ENCODE data around the gene BMPR1A.

Gene BMPR1A

DNA sequence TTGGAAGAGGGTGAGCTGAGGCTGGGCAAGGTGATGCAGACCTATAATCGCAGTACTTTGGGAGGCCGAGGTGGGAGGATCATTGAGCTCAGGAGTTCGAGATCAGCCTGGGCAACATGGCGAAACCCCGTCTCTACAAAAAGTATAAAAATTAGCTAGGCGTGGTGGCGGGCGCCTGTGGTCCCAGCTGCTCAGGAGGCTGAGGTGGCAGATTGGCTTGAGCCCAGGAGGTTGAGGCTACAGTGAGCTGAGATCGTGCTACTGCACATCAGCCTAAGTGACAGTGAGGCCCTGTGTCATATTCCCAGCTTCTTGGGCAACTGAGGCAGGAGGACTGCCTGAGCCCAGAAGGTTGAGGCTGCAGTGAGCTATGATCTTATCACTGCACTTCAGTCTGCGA lies 13.6 kb downstream of the BMPR1A start:
- in situ Hi-C loops (cut with MboI; ENCODE audit: low sequenced_read_pairs, unreplicated experiment), result no loop called here
- TF ChIP-seq, protein P1, sequence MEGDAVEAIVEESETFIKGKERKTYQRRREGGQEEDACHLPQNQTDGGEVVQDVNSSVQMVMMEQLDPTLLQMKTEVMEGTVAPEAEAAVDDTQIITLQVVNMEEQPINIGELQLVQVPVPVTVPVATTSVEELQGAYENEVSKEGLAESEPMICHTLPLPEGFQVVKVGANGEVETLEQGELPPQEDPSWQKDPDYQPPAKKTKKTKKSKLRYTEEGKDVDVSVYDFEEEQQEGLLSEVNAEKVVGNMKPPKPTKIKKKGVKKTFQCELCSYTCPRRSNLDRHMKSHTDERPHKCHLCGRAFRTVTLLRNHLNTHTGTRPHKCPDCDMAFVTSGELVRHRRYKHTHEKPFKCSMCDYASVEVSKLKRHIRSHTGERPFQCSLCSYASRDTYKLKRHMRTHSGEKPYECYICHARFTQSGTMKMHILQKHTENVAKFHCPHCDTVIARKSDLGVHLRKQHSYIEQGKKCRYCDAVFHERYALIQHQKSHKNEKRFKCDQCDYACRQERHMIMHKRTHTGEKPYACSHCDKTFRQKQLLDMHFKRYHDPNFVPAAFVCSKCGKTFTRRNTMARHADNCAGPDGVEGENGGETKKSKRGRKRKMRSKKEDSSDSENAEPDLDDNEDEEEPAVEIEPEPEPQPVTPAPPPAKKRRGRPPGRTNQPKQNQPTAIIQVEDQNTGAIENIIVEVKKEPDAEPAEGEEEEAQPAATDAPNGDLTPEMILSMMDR (IDR thresholded peaks at IDR 0.05; ENCODE audit: borderline replicate concordance, control extremely low read depth, extremely low read depth, insufficient read depth, missing control alignments), result no peak

DNA sequence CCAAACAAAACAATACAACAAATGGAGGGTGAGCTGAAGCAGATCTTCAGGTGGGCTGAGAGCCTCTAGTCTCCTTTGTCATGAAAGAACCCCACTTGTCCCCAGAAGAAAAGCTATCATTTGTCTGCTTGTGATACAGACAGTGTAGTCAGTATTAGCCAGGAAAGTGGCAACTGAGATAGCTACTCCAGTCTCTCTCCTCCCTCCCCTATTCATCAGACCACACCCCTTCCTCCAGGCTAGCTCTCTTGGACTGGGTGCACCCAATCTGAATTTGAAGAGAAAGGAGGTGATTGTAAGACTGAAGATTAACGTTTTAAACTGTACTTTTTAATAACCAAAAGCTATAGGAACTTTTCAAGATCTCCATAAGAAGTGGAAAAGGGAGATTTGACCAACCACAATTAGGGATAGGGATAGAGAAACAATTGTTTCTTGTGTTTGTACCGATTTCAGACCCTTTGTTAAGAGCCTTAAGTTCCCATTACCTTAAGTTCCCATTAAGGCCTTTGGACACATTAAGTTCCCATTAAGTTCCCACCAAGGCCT lies 14.1 kb downstream of the BMPR1A start:
- DNase-seq (ENCODE audit: low spot score), result no peak
- TF ChIP-seq, protein P1 (IDR thresholded peaks at IDR 0.05; ENCODE audit: borderline replicate concordance, control extremely low read depth, extremely low read depth, insufficient read depth, missing control alignments), result no peak
- in situ Hi-C loops (cut with MboI; ENCODE audit: low sequenced_read_pairs, unreplicated experiment), result no loop called here

More for the DNA sequence above, 13.6 kb downstream of the BMPR1A start:
- DNase-seq (ENCODE audit: low spot score), result no peak

DNA sequence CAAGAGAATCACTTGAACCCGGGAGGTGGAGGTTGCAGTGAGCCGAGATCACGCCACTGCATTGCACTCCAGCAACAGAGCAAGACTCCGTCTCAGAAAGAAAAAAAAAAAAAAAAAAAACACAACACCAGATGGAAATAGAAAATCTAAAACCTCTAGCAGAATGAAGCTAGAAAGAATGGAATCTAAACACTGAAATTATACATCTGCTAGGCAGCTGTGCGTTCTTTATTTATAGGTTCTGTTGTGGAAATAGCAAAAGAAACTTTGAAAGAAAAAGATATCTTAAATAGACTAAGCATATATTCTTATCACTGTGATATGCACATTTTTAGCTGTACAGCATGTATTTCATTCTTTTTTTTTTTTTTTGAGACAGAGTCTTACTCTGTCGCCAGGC lies 17.1 kb downstream of the BMPR1A start:
- no peak for DNase-seq (ENCODE audit: low spot score)
- in situ Hi-C loops (cut with MboI; ENCODE audit: low sequenced_read_pairs, unreplicated experiment), result no loop called here
- TF ChIP-seq, protein P1 (IDR thresholded peaks at IDR 0.05; ENCODE audit: borderline replicate concordance, control extremely low read depth, extremely low read depth, insufficient read depth, missing control alignments), result no peak

DNA sequence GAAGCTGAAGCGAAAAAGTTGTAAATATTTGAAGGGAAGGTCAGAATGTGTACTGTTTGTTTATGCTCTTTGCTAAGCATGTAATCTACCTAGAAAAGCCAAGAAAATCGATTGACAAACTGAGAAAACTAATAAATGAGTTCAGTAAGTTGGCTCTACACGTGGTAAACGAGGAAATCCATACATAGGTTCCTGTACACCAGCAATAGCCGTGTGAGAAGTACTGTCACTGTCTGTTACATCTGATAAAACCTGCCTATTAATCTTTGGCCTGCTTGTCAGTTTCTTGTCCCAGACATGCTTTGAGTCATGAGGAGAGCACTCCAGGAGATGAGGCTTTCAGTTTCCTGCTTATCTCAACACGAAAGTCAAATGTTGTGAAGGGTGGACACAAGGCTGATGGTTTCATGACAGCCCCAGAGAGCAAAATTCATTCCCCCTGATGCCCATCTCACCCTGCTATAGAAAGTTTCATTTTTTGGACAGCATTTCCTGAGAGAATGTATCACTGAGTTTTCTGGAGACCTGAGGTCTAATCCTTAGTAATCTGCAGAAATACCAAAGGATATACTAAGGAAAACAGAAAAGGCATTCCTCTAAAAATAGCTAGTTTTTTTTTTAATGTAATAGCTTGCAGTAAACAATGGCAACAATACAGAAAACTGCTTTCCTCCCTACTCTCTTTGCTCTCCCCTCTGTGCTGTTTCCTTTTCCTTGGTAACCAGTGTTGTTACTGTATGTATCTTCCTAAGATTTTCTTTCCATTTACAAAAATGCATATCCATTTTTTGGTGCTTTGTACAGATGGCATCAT lies 18.8 kb downstream of the BMPR1A start:
- TF ChIP-seq, protein P1 (IDR thresholded peaks at IDR 0.05; ENCODE audit: borderline replicate concordance, control extremely low read depth, extremely low read depth, insufficient read depth, missing control alignments), result no peak
- in situ Hi-C loops (cut with MboI; ENCODE audit: low sequenced_read_pairs, unreplicated experiment), result no loop called here
- DNase-seq (ENCODE audit: low spot score), result peak; percentile 44

DNA sequence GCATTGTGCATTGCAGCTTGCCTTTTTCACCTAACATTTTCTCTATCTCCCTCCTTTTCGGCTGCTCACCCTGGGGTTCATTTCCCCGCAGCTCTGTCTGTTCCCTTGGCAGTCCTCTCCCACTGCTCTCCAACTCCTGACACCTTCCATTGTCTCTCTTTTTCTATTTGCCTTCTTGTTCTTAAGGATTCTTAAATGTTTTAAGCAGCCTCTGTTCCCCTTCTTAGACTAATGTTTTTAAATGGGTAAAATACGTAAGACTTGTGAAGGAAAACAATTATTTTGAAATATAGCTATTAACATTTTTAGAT lies 19.4 kb downstream of the BMPR1A start:
- in situ Hi-C loops (cut with MboI; ENCODE audit: low sequenced_read_pairs, unreplicated experiment), result no loop called here
- TF ChIP-seq, protein P1 (IDR thresholded peaks at IDR 0.05; ENCODE audit: borderline replicate concordance, control extremely low read depth, extremely low read depth, insufficient read depth, missing control alignments), result no peak
- DNase-seq (ENCODE audit: low spot score), result no peak

DNA sequence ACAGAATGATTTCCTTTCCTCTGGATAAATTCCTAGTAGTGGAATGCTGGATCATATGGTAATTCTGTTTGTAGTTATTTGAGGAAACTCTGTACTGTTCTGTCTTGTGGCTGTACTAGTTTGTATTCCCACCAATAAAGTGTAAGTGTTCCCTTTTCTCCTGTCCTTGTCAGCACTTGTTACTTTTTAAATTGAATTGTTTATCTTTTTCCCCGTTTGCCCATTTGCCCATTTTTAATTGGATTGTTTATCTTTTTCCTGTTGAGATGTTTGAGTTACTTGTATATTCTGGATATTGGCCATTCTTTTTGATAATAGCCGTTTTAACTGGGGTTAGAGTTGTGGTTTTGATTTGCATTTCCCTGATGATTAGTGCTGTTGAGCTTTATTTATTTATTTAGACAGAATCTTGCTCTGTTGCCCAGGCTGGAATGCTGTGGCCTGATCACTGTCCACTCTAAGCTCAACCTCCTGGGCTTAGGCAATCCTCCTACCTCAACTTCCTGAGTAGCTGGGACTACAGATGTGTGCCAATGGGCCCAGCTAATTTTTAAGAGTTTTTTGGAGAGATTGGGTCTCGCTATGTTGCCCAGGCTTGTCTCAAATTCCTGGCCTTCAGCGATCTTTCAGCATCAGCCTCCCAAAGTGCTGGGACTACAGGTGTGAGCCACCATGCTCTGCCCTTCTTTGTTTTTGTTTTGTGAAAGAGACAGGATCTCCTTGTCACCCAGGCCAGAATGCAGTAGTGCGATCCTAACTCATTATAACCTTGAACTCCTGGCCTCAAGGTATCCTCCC lies 23.0 kb downstream of the BMPR1A start:
- TF ChIP-seq, protein P1 (IDR thresholded peaks at IDR 0.05; ENCODE audit: borderline replicate concordance, control extremely low read depth, extremely low read depth, insufficient read depth, missing control alignments), result no peak
- in situ Hi-C loops (cut with MboI; ENCODE audit: low sequenced_read_pairs, unreplicated experiment), result no loop called here
- DNase-seq (ENCODE audit: low spot score), result no peak

All from GM13976 (cell line).